ENCODE results near the gene EXOG. TPM values are rescaled to one million over a fixed set of nuclear protein-coding genes. Genes with fewer than 3 reads are reported as not detected.

The EXOG gene
- total and polyA plus RNA-seq, 2 of the 13 experiments (the other 11 are each of a cell fraction or from before 2014, with no cell fraction given), result 5.5 to 9.5 TPM

DNA sequence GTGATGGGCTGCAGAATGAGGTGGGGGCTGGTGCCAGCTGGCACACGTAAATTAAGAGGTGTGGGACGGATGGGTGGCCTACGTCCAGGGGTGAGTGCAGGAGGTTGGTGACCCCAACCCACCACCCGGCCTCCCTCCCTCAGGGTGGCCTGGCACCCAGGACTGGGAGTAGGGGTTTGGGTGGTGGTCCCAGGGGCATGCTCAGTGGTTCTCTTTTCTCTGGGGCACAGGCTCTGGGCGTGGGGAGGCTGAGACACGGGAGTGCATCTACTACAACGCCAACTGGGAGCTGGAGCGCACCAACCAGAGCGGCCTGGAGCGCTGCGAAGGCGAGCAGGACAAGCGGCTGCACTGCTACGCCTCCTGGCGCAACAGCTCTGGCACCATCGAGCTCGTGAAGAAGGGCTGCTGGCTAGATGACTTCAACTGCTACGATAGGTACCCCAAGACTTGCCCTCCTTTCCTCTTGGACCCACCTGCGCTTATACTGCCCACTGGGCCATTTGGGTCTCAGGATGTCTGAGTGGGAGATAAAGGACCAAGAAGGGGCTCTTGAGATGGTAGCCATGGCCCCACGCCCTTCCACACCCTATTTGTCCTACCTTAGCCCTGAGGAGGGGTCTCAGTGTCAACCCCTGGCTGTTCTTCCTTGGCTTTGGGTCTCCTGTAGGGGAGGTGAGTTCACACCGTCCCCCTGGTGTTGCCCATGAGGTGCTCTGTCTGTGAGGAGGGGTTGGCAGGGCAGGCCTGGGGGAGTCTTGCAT lies 18.9 kb upstream of the EXOG start (continued):
- TF ChIP-seq ZNF232 (CRISPR knock-in tag; IDR thresholded peaks at IDR 0.05; ENCODE audit: borderline replicate concordance), result no peak
- TF ChIP-seq, protein P1, sequence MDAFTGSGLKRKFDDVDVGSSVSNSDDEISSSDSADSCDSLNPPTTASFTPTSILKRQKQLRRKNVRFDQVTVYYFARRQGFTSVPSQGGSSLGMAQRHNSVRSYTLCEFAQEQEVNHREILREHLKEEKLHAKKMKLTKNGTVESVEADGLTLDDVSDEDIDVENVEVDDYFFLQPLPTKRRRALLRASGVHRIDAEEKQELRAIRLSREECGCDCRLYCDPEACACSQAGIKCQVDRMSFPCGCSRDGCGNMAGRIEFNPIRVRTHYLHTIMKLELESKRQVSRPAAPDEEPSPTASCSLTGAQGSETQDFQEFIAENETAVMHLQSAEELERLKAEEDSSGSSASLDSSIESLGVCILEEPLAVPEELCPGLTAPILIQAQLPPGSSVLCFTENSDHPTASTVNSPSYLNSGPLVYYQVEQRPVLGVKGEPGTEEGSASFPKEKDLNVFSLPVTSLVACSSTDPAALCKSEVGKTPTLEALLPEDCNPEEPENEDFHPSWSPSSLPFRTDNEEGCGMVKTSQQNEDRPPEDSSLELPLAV (CRISPR knock-in tag; conservative IDR thresholded peaks at IDR 0.05; ENCODE audit: low read depth), result no peak

DNA sequence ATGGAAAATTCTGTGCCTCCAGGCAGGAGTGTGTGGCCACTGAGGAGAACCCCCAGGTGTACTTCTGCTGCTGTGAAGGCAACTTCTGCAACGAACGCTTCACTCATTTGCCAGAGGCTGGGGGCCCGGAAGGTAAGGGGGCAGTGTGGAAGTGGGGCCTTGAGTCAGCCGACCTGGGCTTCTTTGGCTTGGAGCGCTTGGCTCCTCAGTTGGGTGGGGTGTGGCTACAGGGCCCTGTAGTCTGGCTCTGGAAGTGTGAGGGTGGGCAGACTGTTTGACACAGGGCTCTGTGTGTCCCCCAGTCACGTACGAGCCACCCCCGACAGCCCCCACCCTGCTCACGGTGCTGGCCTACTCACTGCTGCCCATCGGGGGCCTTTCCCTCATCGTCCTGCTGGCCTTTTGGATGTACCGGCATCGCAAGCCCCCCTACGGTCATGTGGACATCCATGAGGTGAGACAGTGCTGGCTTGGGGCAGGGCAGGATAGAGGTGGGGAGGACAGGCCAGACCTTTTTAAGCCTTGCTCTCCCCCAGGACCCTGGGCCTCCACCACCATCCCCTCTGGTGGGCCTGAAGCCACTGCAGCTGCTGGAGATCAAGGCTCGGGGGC lies 18.2 kb upstream of the EXOG start:
- H3K4me3 ChIP-seq (replicated peaks in 1 of 3; ENCODE audit: insufficient read depth in 1 of 3, low read depth in 2 of 3, low read length in 3 of 3), result no peak overlapping the region
- no peak for FAIRE-seq
- peaks cover 43% of the 10 kb centered on the region for H4K20me1 ChIP-seq (ENCODE audit: insufficient read depth, low read length)
- in situ Hi-C loops (cut with HindIII; ENCODE audit: extremely low pct_ligation_motif_present, low pct_unique_long_range_greater_than_20kb) (no loop called here), intact Hi-C loops (cut with micrococcal nuclease; ENCODE audit: unreplicated experiment) (no loop called here)
- no peak overlapping the region for H3K9ac ChIP-seq (ENCODE audit: insufficient read depth, low read depth, low read length)
- H3K4me2 ChIP-seq (ENCODE audit: low read depth, low read length), result no peak overlapping the region
- 93% methylated on average over 2 of the region's 15 CpGs for WGBS (ENCODE audit: low lambda C conversion rate)
- DNase-seq (ENCODE audit: low spot score), result no peak
- CTCF ChIA-PET (ENCODE audit: low intra/inter-chr PET ratio, low total read pairs), result no interaction called here
- no peaks in the 10 kb centered on the region for H3K27me3 ChIP-seq (ENCODE audit: control insufficient read depth in 1 of 2, insufficient read depth in 2 of 2, low read length in 2 of 2)
- peaks cover 15% of the 10 kb centered on the region; the same call in 1 of the 2 replicates for H3K4me1 ChIP-seq (ENCODE audit: insufficient read depth, low read length)
- no peak overlapping the region for H2AFZ ChIP-seq (ENCODE audit: low read length)
- no peak overlapping the region for H3K27ac ChIP-seq (ENCODE audit: extremely low read length, insufficient read depth, low read length)
- BruUV-seq (replicated peaks), result no TSS peak
- no peak for ATAC-seq
- no peaks in the 10 kb centered on the region for H3K9me3 ChIP-seq (ENCODE audit: low read length)
- peaks cover 15% of the 10 kb centered on the region for H3K79me2 ChIP-seq (ENCODE audit: insufficient read depth, low read length)
- POLR2A ChIA-PET, result interaction anchor here (1.9 kb wide), 1 partner anchor 23 kb away, joined by 6 read pairs; no protein-coding TSS in a partner anchor
- peaks cover 29 to 48% of the 10 kb centered on the region in 2 experiments for H3K36me3 ChIP-seq (replicated peaks in 1 of 2; ENCODE audit: control insufficient read depth in 1 of 2, insufficient read depth in 2 of 2, low read length in 2 of 2)
- no peak for TF ChIP-seq ZNF512B (CRISPR knock-in tag; IDR thresholded peaks at IDR 0.05; ENCODE audit: borderline replicate concordance)
- no peak for TF ChIP-seq HOMEZ (CRISPR knock-in tag; IDR thresholded peaks at IDR 0.05; ENCODE audit: low read depth)
- no peak for TF ChIP-seq ZNF430 (CRISPR knock-in tag; IDR thresholded peaks at IDR 0.05)
- TF ChIP-seq ZBTB43 (CRISPR knock-in tag; conservative IDR thresholded peaks at IDR 0.05), result no peak
- TF ChIP-seq, protein P2, sequence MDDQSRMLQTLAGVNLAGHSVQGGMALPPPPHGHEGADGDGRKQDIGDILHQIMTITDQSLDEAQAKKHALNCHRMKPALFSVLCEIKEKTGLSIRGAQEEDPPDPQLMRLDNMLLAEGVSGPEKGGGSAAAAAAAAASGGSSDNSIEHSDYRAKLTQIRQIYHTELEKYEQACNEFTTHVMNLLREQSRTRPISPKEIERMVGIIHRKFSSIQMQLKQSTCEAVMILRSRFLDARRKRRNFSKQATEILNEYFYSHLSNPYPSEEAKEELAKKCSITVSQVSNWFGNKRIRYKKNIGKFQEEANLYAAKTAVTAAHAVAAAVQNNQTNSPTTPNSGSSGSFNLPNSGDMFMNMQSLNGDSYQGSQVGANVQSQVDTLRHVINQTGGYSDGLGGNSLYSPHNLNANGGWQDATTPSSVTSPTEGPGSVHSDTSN (CRISPR knock-in tag; IDR thresholded peaks at IDR 0.05; ENCODE audit: borderline replicate concordance), result no peak
- no peak for TF ChIP-seq NFE2 (CRISPR knock-in tag; IDR thresholded peaks at IDR 0.05)
- TF ChIP-seq TBP (CRISPR knock-in tag; IDR thresholded peaks at IDR 0.05), result no peak
- TF ChIP-seq, protein P3, sequence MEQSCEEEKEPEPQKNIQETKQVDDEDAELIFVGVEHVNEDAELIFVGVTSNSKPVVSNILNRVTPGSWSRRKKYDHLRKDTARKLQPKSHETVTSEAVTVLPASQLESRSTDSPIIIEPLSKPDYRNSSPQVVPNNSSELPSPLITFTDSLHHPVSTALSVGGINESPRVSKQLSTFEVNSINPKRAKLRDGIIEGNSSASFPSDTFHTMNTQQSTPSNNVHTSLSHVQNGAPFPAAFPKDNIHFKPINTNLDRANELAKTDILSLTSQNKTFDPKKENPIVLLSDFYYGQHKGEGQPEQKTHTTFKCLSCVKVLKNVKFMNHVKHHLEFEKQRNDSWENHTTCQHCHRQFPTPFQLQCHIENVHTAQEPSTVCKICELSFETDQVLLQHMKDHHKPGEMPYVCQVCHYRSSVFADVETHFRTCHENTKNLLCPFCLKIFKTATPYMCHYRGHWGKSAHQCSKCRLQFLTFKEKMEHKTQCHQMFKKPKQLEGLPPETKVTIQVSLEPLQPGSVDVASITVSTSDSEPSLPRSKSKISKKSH (CRISPR knock-in tag; IDR thresholded peaks at IDR 0.05; ENCODE audit: borderline replicate concordance), result no peak
